Cardiac atrium fibroblast (primary cell): Measurements from ENCODE around the gene SCGB1D4. TPM values are rescaled to one million over a fixed set of nuclear protein-coding genes. Genes with fewer than 3 reads are reported as not detected.

Experiments used
- total RNA-seq: library from RNA; depleted of rRNA; stranded (reverse); fragments of >200 nt; gene quantifications from 2 replicates; pipeline ENCODE4 v1.2.3, GENCODE V29; 2015

SCGB1D4 gene, protein sequence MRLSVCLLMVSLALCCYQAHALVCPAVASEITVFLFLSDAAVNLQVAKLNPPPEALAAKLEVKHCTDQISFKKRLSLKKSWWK
- total RNA-seq, result not detected in 2 replicates

DNA sequence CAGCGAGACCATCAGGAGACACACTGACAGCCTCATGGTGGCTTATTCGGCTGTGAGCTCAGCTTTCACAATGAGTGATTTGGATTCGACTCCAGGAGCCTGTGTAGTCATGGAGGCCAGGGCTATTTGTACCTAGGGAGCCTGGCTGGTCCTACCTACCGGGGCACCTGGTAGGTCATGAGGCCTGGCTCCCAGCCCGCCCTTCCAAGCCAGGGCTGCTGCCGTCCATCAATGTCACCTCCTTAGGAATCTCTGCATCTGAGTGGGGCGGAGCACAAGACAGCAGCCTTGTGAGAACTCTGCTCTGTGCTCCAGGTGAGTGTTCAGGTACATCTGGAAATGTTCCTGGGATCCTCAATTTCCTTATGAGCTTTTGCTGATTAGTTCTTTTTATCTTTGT, at the start of gene SCGB1D4:
Gene SCGB1D4, minus strand, starts transcription at position 101 of the 400 bp plus-strand sequence. Its CDS starts 65 bp downstream, at position 36.

DNA sequence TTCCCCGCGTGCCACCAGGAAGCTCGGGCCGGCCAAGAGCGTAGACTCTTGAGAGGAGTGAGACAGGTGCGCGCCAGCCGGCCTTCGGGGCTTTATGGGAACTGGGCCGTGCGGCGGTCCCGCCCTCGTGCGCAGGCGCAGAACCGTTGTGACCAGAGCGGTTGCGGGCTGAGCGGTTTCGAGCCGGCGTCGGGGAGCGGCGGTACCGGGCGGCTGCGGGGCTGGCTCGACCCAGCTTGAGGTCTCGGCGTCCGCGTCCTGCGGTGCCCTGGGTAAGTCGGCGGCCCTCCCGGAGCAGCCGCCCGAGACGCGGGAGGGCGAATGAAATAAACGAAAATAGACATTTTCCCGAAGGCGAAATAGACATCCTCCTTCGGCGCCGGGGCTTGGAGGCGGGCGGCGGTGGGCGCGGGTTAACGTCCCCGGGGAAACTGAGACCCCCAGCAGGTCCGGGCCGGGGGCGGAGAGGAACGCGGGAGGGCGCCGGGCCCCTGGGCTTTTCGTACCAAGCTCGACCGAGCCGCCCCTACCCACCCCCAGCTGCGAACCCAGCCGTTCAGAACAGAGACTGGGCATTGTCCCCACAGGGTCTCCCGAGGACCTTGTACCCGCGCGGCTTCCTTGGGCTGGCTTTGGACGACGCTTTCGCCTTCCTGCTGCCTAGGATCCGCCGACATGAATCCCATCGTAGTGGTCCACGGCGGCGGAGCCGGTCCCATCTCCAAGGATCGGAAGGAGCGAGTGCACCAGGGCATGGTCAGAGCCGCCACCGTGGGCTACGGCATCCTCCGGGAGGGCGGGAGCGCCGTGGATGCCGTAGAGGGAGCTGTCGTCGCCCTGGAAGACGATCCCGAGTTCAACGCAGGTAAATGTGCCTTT, 38.7 kb upstream of the SCGB1D4 start, which contains the start of gene ASRGL1:
Gene ASRGL1, plus strand, starts transcription at position 146 of the 879 bp plus-strand sequence. Its CDS starts 530 bp downstream, at position 676.

DNA sequence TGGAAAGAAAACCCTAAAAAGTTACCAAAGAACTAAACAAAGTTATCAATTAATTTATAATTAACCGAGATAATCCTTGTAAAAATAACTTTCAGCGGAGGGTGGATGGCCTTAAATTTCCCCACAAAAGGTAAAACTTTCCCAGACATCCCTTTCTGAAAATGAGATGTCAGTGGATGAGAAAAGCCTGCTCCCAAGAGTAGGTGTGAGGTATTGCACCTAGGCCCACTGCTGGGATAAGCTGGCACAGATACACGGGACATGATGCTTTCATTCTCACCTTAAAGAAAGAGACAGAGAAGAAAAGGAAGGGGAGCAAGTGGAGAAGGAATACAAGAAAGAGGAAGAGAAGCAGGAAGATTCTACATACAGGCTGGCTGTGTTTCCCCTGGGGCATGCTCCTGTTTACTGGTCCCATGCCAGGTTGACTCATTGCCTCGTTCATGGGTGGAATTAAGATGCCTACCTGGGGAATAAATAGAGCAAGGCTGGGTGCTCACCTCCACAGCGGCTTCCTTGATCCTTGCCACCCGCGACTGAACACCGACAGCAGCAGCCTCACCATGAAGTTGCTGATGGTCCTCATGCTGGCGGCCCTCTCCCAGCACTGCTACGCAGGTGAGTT, 29.1 kb downstream of the SCGB1D4 start, which contains the start of gene SCGB2A2:
Gene SCGB2A2, plus strand, starts transcription at position 505 of the 625 bp plus-strand sequence. Its CDS starts 59 bp downstream, at position 564.

Other genes starting within 250 kb of the SCGB1D4 start
- 6.0 and 13.9 TPM in 2 replicates for gene INCENP, start 175.1 kb downstream of the SCGB1D4 start, total RNA-seq
- not detected in 2 replicates for gene SCGB1D1, start 108.9 kb downstream of the SCGB1D4 start, total RNA-seq
- not detected in 2 replicates for gene SCGB2A1, start 90.4 kb downstream of the SCGB1D4 start, total RNA-seq
- gene SCGB1D2, start 56.8 kb downstream of the SCGB1D4 start, total RNA-seq, result not detected in 2 replicates
- gene SCGB2A2, start 28.9 kb downstream of the SCGB1D4 start, total RNA-seq, result not detected in 2 replicates
- gene ASRGL1, start 38.4 kb upstream of the SCGB1D4 start, total RNA-seq, result 0.16 TPM in 1 of 2 replicates, not detected in the other
- not detected in 2 replicates for gene SCGB1A1, start 120.0 kb upstream of the SCGB1D4 start, total RNA-seq
- 394 and 434 TPM in 2 replicates for gene AHNAK, start 247.7 kb upstream of the SCGB1D4 start, total RNA-seq